Stimulated activated CD8-positive, alpha-beta memory T cell treated with anti-CD3 and anti-CD28 coated beads, Interleukin-4, amount 100 ng/mL, for 24 hours (primary cell): Measurements from ENCODE around the gene SPECC1.
"Not testable (repeated sequence)": the region's sequence is repeated elsewhere in the genome, so short reads cannot be mapped to it uniquely, and the experiment has no call there.

Experiments used
- DNase-seq: peaks from one replicate; pipeline ENCODE4 v3.0.0-alpha.2; 2020; ENCODE audit warnings: low read depth

The SPECC1 gene

DNA sequence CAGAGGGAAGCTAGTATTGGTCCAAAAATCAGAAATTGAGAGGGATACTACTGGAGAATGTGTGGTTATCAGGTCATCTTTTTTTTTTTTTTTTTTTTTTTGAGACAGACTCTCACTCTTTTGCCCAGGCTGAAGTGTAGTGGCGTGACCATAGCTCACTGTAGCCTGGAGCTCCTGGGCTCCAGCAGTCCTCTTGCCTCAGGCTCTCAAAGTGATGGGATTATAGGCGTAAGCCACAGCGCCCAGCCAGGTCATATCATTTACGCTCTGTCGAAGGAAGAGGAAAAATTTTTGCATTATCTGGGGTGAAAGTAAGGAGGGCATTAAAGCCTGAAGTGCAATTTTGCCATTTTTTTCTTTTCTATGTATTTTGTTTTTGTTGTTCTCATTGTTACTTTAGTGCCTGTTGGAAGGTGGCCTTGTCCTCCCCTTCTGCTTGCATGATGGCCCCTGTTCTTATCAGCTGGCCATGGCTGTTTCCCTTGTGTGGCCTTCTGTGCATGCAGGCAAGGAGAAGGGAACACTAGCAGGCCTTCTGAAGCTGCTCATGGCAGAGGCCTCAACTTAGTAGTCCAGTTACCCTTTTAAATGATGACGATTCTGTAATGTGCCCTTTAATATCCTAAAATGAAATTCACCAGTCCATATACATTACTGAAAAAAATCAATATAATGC, 118.3 kb downstream of the SPECC1 start:
- DNase-seq, result no peak

DNA sequence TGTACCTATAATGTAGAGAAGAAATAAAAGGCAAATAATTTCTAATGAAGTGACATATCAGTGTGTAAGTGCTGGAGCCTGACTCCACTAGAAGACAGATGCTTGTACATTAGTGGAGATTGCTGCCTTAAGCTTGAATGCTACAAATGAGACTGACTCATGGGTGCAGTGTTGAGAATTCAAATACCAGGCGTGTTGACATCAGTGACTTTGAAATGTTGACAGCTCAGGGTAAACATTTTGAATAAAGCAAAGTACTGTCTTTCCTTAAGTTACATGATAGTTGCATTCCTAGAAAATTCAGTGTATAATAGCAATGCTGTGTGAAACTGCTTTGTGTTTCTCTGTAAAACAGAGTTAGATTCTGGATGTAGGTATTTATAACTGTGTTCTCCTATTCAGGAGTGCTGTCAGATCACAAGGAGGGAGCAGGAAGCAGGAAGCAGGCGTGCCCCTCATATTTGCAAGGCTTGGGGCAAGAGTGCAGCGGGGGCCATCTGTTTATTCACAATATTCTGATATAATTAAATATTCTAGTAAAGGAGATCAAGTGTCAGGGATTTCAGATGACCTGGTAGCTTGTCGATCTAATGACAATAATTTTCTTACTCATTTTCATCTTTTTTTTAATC, 119.0 kb downstream of the SPECC1 start:
- no peak for DNase-seq

DNA sequence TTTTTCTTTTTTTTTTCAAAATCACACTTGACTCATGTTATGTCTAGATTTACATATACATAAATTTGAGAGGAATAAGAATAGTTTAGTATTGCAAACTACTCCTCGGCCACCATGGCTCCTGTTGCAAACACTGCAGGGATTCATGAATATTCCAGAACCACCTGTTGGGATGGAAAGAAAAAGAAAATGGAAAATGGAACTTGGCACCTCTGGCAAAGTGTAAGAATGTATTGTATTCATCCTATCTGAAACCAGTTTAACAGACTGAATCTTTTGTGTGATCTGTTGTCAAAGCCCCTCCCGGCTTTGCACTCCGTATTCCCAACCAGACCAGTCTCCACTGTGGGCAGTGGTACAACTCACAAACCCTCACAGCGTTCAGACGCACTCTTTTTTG, 124.4 kb downstream of the SPECC1 start:
- no peak for DNase-seq

DNA sequence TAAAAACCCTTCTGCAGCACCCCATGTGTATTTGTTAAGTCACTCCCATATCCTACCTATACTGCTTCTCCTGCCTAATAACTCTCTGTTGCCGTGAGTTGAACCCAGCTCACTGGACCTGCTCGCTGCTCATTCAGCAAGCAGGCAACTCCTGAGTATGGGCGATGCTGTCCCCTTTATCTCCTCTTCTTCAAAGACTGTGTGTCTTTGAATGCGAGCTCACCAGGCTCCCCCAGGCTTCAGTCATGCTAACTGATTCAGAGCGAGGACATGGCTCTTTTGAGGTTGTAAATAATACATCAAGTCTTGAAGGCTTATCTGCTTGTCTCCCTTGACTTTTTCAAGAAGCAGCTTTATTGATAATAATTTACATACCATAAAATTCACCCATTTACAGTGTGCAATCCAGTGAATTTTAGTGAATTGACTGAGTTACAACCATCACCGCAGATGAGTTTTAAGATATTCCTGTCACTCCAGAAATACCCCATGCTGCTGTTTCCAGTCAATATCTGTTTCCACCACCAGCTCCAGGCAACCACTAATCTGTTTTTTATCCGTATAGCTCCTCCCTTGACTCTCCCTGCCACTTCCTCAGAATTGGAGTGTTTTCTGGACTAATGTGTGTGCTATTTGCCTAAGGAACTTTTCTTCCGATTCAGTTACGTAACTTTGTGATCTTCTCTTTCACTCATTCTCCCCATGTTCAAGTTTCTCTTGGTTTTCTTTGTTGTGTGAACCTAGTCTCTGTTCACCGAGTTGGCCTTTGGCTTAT, 132.2 kb downstream of the SPECC1 start:
- no peak for DNase-seq

DNA sequence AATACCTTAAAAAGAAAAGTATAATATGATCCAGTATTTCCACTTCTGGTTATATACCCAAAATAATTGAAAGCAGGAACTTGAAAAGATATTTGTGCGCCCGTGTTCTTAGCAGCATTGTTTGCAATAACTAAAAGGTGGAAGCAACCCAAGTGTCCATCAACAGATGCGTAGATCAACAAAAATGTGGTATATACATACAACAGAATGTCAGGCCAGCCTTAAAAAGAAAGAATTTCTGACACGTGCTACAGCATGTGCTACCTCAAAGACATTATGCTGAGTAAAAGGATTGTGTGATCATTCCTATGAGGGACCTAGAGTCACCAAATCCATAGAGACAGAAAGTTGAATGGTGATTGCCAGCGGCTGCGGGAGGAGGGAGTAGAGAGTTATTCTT, 133.1 kb downstream of the SPECC1 start:
- DNase-seq, result no peak

DNA sequence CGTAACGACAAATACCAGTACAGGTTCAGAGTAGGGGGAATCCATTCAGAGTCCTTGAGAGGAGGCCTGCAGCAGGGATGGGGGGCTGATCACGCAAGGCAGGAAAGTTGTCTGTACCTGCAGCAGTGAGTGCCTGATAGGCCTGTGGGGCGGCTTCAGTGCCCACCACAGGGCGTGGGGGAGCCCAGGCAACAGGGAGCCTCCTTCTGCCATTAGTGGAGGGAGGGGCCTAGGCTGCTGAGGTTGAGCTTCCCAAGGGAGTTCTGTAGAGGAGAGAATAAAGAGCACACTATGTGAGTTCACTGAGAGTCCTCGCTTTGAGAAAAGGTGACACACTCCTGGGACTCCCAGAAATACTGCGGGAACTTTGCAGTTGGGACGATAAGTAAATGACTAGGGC, 134.6 kb downstream of the SPECC1 start:
- DNase-seq, result no peak

DNA sequence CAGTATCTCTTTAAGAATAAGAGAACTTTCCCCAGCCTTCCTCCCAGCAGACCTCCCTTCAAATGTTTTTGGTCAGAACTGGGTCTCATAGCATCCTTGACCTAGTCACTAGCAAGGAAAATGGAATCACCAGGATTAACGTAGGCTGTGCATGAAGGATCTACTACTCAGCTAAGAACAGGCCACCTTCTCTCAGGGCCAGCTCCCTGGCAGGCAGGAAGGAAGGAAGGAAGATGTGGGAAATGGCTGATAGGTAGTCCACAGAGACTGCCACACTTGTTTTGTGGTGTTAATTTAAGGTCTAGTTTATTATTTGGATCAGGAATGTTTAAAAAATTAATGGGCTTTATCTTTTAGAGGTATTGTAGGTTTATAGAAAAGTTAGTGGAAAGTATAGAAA, 136.4 kb downstream of the SPECC1 start:
- no peak for DNase-seq

DNA sequence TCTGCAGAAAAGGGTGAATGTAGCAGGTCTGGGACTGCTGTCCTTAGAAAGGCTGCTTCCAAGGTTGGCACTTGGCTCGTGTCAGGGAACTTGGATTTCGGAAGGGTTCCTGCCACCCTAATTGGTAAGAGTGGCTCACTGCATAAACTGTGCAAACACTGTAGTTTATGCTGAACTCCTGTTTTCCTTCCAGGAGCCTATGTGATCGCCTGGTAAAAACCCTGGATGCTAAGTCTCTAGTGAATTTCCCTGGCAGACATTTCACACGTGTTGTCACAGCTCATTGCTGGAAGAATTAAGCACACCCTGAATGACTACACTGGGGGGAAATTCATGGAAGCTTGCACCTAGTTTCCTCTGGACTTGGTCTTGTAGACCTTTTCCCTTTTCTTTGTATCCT, 140.1 kb downstream of the SPECC1 start:
- DNase-seq, result no peak

DNA sequence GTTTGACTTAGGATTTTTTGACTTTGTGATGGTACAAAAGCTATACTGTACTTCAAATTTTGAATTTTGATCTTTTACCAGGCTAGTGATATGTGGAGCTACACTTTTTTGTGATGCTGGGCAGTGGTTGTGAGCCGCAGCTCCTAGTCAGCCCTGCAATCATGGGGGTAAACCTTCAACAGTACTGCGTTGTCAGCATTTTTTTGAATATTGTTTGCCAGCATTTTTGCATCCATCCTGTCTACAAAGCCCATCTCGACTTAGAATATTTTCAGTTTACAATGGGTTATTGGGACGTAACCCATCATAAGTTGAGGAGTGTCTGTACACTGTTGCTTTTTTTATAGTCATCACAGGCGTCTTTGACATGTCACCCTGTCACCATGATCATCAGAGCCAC, 142.0 kb downstream of the SPECC1 start:
- DNase-seq, result no peak

DNA sequence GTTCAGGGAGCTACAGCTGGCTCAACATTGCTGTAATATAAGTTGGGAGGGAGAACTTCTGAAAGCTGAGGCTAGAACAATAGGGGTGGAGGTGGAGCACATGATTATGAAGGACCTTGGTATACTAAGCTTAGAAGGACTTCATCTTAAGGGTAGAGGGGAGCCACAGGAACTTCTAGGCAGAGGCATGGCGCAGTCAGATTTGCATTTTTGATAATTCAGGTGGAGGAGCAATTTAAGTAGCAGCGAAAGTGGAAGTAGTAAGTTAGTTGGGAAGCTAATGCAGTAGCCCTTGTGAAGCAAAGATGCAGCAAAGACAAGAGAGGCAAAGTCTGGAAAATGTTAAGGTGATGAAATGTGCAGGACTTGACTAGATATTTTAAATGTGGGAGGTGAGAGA, 144.1 kb downstream of the SPECC1 start:
- DNase-seq, result no peak

DNA sequence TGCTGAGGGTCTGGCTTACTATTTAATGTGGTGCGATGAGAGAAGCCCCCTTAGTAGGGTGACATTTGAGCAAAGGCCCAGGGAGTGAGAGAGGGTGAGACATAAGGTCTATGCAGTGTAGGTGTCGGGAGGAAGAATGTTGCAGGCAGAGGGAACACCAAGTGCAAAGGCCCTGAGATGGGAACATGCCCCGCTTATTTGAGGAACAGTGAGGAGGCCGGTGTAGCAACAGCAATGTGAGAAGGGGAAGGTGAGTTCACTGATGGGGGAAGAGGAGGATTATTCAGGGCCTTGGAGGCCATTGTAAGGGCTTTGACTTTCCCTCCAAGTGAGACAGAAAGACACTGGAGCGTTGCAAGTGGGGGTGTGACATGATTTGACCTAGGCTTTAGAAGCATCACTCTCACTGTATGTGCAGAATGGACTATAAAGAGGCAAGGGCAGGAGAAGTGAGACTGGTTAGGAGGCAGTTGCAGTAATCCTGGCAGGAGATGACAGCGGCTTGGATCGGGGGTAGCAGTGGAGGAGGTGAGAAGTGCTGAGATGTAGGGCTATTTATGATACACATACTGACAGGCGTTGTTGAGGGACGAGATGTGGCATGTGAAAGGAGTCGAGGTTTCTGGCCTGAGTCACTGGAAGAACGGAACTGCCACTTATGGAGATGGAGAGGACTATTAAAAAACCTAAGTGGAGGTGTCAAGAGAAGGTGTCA, 145.3 kb downstream of the SPECC1 start:
- no peak for DNase-seq

DNA sequence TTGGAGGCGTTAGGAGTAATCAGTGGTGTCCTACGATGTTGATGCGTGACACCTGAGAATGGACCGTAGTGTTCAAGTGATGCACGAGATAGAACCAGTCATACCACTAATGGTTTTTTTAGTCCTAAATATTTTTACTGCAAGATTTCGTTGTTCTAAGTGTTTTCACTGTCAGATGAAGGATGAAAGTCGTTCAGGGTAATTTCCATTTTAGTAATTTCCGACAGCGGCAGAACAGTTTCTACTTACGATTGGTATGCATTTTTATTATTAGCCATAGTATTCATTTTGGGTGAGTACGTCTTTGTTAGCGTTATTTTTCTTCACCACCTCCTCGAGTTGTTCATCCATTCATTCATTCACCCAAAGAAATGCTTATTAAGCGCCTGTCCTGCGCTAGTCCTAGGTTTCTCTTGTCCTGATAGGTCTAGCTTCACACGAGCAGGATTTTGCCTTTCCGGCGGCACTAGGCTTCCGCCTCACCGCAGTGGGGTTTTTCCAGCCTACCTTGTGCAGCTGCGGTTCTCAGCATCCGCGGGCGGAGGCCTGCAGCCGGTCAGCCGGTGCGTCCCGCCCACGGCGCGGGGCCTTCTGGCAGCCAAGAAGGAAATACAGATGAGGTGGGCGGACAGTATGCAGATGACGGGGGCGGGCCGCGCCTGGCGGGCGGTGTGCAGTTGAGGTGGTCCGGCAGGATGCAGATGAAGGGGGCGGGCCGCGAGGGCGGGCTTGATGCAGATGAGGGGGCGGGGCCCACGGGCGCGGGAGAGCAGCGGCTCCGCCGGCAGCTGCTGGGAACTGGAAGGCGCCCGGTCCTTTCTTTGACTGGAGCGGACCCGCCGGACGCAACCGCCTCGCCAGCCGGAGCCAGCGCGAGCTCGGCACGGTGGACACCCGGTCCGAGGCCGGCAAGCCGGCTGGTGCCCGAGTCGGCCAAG, 146.4 kb downstream of the SPECC1 start:
- peak; percentile 96 for DNase-seq

DNA sequence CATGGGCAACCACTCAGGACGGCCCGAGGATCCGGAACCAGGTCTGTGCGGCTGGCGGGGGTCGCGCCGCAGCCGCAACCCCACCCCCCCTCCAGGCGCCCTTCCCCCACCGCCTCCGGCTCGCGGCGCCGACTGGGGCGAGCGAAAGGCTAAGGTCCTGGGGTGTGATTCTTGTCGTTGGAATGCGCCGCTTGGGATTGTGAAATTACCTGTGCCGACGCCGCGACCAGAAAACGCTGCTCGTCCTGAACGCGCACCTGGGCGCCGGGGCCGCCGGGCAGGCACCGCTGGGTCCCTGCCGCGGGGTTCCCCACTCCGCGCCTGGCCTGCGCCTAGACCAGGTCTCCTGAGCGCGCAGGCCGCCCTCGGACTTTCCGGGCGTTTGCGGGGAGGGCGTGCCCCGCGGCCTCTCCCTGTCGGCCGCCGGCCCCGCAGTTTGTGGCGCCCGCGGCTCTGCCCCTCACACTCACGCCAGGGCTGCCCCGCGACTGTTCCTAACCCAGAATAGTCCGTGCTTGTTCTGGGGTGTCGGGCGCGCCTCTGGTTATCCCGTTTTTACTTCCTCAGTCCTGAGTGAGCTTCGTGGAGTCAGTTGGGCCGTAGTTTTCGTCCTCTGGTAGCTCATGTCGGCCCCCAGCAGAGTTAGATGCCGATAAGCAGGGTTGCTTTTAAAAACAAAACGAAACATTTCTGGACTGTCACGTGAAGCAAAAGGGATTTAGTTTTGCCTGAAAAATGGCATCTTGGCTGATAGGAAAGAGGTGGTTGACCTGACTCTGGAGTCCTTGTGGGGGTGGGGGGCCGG, 147.2 kb downstream of the SPECC1 start:
- DNase-seq, result peak; percentile 2

DNA sequence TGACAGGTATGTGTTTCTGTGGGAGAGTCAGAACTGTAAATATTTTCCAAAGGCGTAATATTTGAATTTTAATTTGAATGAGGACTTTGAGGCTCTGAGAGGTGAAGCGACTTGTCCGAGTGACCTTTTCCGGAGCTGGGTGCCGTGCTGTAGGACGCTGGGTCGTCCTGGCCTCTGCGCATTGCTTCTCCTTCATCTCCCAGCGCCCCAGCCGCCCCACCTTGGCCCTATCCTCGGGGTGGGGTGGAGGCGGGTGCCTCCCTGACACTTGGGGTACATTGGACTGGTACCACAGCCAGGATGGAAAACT, 147.8 kb downstream of the SPECC1 start:
- DNase-seq, result no peak

DNA sequence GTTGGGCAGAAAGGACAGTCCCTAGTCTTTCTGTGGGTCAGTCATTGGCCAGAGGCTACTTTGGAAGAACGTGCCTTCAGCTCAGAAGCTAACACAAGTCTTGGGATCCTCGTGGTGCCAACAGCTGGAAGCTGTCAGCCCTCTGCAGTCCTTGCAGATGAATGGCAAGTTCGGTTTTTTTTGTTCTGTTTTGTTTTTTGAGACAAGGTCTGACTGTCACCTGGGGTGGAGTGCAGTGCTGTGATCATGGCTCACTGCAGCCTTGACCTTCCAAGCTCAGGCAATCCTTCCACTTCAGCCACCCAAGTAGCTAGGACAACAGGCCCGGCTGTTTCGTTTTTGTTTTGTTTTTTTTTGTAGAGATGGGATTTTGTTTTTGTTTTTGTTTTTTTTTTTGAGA, 149.4 kb downstream of the SPECC1 start:
- no peak for DNase-seq

DNA sequence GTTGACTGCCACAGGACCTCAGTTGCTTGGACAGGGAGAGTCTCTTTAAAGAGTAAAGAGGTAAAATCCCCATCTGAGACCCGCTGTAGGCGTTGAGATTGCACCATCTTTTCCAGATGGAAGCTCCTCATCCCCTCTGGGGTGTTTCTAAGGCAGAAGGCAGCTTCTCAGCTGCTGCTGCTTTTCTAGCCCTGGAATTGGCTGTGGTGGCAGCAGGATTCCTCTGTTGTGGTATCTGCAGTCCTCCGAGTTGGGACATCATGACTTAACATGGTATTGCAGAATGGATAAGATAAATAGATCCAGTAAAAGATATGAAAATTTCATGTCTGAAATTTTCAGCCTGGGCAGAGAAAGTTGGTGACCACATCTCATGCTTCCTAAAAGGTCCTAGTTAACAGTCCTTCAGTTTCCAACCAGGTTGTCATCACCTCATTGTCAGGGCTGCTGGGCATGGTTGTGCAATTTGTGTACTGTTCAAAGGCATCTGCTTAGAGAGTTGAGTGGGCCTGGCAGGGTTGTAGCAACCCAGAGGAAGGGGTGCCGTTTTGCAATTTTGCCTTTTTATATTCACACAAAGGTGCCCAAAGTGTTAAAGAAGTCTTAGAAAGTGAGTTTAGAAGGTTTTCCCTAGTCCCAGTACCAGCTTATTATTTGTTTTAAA, 150.4 kb downstream of the SPECC1 start:
- DNase-seq, result no peak

DNA sequence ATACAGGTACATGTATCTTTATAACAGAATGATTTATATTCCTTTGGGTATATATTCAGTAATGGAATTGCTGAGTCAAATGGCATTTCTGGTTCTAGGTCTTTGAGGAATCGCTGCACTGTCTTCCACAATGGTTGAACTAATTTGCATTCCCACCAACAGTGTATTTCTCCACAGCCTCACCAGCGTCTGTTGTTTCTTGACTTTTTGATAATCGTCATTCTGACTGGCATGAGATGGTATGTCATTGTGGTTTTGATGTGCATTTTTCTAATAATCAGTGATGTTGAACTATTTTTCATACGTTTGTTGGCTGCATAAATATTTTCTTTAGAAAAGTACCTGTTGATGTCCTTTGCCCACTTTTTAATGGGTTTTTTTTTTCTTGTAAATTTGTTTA, 156.4 kb downstream of the SPECC1 start:
- DNase-seq, result not testable (repeated sequence)

DNA sequence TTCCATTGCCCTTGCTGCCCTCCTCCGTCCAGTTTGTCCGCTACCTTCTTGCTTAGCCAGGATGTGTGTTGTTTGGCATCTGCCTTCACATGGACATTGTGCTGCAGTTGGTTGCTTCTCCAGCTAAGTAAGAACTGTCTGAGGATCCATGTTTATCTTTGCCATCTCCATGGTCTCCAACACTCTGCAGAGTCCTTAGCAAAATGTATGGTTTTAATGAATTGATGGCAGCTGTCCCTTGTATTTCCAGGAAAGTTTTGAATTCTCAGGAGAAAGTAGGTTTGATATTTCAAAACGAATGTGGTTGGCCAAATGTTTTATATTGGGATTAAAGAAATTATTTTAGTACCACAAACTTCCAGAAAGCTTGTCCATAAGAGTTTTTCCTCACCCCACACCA, 160.9 kb downstream of the SPECC1 start:
- no peak for DNase-seq

DNA sequence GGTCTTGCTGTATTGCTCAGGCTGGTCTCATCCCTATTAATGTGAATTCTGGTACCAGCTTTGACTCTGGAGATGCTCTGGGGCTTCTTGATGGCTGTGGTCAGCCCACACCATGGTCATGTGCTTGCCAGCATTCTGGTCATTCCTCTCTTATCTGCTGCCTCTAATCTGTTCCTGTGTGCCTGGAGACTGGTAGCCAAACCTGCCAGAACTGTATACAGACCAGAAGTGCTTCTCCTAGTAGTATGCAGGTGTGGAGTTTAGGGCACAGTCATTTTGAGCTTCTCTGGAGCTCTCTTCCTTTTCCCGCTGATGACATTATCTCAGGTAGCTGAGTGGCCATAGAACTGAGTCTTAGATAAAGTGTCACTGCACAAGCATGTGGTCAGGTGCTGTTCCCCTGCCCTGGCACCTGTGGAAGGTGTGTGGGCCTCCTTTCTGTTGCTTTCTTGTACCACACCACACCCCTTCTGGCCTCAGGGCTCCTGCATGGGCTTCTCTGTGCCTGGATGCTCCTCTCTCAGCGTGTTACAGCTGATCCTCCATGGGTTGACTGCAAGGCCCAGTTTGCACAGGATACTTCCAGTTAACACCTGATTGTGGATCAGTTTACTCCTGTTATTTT, 162.7 kb downstream of the SPECC1 start:
- no peak for DNase-seq

DNA sequence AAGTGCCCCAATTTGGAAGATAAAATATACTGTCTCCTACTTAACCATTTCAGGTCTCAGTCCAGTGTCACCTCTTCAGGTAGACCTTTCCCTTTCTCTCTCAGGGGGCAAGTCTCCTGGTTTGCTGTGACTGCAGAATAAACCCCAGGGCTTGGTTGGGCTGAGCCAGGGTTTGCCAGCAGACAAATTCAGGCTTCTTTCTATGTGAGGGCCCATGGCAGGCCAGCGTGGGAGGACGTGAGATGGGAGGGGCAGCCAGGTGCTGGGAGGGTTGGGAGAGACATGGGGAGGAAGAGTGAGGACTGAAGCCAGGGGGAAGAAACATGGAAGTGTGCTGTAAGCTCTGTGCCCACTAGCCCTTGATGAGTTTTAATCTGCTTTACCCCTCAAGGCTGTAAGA, 163.2 kb downstream of the SPECC1 start:
- no peak for DNase-seq
